ENCODE data around the gene BATF.

BATF gene

DNA sequence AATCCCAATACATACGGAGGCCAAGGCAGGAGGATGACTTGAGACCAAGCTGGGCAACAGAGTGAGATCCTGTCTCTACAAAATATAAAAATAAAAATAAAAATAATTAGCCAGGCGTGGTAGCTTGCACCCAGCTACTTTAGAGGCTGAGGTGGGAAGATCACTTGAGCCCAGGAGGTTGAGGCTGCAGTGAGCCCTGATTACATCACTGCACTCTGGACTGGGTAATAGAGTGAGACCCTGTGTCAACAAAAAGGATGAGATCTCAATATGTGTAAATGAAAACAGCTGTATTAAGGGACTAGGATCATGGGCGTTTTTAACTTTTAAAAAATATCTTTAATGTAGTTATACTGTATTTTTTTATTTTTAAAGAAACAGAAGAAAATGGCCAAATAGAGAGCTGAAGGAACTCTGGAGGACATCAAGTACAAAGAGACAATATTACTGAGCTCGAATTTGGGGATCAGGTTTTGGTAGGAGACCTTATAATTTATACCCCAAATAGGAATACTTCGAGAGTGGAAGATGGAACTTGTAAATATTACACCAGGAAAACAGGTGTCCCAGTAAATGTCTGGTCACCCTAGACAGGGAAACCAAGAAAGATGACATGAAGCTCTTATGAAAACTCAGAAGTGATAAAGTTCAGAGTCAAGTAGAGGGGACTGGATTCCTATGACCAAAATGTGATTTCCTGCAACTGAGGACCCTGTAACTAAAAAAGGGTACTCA, 13.1 kb downstream of the BATF start:
- DNase-seq: no peak

DNA sequence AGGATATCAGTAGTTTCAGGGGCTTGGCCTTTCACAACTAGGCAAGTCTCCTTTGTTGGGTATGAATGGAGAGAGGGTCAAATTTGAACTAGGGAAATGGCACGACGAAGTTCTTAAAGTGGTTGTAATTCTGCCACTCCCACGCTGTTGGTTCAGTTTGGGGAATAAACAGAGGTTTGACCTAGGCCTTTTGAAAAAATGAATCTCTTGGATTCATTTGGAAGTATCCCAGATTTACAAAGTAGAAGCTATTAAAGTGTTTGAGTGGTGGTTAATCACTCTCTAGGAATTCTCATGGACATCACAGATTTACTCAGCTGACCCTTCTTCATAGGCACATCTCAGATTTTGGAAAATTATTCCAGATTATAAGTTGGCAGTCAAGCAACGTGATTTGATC, 14.8 kb downstream of the BATF start:
- DNase-seq: no peak

DNA sequence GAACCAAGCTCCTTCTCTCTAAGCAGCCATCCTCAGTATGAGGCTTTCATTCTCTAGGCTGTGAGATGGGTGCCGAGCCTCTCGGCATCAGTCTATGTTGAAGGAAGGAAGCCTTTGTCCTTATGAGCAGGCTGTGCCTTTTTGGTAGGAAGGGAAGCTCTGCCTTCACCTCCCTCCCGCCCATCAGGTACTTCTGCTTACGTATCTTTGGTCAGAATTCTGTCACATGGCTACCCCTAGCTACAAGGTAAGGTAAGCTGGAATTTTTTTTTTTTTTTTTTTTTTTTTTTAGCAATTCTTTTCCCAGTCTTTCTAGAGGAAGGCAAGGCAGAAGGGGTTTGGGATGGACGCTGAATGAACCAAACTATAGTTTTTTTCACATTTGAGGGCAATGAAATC, 16.9 kb downstream of the BATF start:
- no peak for DNase-seq

DNA sequence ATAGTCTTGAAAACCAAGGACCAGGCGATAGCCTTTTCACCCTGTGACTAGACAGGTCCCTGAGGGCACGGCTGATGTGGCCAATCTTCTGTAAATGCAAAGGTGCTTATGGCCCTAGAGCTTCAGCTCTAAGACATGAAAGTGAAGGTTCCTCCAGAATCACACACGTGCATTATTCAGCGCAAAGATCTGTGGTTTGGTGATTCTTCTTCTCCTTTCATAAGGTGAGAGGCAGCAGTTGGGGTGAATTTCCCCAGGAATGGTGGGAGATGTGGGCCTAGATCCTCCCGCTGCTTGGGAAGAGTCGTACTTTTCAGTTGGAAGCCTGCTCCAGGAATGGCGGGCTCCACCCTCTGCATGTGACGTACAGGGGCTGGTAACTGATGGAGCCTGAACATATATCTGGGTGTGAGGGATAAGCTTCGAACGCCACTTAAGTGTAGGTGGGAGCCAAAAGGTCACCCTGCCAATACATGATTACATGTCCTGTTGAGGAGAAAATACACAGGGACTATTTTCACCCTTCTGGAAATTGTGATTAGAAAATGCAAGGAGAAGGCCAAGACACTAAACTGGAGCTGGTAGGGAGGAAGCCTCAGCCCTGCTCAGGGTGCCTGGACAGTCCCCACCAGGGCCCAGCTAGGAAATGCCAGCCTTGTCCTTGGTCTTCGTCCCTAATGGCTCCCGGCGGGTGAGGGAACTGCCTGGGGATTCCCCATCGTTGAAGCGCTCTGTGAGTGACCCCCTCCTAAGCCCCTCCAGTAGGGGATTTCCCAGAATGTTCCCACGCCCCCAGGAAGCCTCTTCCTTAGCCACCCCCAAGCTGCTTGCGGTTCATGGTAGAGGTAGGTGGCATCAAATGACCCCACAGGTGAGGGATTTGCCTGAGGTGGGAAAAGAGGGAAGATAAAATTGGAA, 17.6 kb downstream of the BATF start:
- no peak for DNase-seq

DNA sequence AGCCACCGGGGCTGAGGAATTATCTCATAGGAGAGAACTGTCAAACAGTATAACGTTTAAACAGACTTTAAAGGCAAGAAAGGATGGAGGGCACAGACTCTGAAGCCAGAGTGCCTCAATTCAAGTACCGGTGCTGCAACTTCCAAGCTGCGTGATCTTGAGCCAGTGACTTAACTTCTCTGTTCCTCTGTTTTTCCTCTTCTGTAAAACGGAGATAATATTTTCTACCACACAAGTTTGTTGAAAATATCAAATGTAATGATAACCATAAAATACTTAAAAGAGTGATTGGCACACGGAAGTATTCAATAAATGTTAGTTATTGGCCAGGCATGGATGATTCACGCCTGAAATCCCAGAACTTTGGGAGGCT, 18.2 kb downstream of the BATF start:
- no peak for DNase-seq

DNA sequence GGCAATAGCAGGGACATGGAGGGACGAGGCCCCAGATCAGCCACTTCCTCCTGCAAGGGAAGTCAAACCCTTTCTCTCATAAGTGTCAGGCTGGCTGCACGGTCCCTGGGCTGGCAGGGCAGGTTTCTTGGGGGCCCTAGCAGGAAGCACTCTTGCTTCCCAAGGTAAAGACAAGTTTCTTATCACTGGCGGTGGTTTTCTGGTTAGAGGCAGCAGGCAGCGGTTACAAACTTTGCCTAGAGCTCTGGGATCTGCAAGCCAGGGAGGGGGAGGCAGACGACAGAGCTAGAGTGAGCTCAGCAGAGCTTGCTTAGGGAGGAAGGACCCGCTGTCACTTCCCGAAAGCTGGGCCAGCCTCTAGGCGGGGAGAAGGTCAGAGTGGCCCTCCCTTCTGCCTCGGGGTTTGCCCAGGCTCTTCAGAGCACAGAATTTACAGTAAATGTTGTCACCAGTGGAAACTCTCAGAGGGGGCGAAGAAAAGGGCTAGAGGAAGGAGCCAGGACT, 20.4 kb downstream of the BATF start:
- peak in 1 of 2 donors; percentile 30 for DNase-seq

DNA sequence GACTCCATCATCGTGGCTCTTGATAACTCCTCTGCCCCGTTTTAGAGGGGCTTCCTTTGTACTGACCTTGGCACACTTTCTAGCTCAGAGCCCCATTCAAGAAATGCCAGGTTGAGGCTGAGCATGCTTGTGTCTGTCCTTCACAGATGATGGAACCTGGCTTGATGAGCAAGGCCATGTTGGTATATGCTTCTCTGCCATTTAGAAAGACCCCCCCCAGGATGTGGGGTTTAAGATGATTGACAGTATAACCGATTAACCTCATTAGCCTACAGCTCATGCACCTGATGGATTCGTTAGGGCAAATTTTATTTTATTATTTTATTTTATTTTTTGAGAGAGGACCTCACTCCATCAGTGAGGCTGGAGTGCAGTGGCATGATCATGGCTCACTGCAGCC, 21.0 kb downstream of the BATF start:
- no peak for DNase-seq

DNA sequence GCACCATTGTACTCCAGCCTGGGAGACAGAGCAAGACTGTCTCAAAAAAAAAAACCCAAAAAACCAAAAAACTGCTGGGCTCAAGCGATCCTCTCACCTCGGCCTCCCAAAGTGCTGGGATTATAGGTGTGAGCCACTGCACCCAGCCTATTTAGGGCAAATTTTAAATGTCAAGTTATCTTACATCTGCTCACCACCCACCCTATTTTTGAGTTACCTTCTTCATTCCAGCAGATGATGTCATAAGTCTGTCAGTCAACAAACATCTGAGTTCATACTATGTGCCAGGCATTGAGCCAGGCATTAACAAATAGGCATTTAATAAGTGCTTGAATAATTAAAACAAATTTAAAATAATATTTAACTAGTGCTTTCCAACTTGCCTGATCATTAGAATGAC, 21.5 kb downstream of the BATF start:
- no peak for DNase-seq

DNA sequence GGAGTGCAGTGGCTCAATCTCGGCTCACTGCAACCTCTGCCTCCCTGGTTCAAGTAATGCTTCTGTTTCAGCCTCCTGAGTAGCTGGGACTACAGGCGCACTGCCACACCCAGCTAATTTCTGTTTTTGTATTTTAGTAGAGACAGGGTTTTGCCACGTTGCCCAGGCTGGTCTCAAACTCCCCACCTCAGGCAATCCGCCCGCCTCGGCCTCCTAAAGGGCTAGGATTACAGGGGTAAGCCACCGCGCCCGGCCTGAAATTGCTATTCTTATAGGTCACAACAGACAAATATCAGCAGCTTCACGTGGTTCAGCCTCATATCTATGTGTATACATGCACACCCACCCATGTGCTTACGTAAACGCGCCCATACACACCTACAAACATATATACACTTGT, 23.6 kb downstream of the BATF start:
- no peak for DNase-seq

DNA sequence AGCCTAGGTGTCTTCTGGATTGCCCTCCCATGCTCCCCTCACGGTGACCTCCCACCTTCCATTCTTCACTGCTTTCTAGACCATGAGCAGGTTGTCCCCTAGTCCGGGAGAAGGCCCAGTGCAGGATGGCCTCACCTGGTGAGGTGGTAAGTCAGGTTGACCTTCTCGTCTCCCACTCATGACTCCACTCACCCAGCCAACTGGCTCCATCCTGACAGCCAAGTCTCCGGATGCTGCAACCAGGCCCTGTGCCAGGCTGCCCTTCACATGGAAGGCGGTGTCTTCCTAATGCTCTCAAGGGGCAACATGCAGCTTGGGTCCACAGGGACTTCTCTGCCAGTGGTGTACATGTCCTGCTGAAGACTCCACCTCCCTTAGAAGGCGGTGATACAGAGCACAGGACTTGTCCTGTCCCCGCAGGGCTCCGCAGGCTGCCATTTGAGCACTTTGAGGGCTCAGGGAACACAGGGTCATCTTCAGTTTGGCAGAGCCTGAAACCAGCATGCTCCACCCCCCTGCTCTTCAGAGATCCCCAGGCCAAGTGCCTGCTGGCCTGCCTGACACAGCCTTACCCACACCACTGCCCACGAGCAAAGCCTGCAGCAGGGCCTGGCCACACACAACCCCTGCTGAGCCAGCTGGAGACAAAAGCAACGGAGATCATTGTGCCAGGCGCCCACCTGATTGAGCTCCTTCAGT, 25.4 kb downstream of the BATF start:
- no peak for DNase-seq

DNA sequence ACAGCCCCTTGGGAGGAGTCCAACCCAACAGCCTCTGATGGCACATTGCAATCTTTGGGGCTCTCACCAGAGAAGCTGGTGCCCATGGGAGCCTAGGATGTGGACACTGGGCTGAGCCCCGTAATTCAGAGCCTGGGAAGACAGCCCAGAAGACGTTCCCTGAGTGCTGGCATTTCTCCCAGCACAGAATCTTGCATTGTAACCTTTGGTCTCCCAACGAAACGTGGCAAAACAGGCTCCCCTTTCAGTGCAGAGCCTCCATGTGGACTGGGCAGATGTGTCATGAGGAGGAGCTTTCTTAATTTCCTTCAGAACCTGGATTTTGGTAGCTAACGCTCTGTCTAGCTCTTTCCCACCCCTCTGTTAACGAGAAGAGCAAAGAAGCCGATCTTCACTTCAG, 26.3 kb downstream of the BATF start:
- DNase-seq: no peak

DNA sequence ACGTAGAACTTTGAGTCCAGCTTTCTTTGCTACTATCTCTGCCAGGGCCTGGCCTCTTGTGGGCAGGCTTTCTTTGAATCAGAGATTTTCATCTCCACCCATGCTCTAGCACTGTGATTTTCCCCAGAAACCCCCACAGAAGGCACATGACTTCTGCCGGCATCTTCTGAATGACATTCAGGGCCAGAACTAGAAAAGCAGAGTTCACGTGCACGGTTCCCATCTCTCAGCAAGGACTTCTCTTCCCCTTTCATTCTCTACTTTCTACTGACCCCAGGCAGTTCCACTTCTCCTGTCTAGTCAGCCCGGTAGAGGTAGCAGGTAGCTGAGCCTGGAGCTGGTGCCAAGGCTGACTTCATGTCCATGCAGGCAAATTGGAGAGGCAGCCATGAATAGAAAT, 26.9 kb downstream of the BATF start:
- DNase-seq: no peak

DNA sequence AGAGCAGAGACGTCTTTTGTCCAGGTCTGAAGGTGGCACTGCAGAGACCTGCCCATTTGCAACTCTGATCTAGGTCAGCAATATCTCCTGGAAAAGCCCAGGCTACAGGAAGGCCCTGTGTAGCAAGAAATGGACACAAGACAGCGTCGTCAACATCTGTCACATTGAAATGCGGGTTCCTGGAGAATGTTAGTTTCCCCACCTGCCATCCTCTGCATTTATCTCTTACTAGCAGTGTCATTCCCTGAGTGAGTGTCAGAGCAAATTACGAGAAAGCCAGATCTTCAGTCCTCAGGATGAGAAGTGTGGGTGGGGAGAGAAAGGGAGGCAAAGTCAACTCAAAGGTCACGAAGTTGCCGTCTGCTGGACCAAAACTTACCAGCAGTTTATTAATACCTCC, 28.8 kb downstream of the BATF start:
- no peak for DNase-seq

DNA sequence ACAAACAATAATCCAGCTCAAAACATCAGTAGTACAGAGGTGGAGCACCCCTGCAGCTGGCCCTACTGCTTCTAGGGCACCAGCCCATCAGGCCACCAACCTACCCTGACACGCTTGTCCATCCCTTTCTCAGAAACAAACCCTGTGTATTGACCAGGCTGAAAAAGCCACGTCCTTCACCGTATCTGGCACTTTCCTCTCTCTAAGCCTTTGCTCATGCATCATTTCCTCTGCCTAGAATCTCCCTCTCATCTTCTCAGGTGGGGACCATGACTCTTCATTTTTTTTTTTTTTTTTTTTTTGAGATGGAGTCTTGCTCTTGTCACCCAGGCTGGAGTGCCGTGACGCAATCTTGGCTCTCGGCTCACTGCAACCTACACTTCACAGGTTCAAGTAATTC, 30.9 kb downstream of the BATF start:
- DNase-seq: no peak

DNA sequence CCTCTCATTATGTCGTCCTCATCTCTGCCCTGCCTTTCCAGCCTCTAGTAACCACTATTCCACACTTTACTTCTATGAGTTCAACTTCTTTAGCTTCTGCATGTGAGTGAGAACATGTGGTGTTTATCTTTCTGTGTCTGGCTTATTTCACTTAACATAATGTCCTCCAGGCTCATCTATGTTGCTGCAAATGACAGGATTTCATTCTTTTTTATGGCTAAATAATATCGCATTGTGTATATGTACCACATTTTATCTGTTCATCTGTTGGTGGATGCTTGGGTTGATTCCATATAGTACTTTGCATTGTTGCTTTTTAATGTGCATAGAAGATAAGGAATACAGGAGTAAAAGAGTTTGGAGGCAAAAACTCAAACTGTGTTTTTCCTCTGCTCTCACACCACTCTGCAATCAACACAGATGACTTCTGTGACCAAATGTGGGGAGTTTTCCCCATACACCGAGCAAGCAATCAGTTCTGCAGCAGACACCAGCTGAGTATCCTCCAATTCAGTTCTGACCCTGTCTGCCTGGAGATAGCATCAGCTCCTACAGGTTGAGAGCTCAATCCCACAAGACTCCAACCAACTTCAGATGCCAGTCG, 31.6 kb downstream of the BATF start:
- DNase-seq: no peak

DNA sequence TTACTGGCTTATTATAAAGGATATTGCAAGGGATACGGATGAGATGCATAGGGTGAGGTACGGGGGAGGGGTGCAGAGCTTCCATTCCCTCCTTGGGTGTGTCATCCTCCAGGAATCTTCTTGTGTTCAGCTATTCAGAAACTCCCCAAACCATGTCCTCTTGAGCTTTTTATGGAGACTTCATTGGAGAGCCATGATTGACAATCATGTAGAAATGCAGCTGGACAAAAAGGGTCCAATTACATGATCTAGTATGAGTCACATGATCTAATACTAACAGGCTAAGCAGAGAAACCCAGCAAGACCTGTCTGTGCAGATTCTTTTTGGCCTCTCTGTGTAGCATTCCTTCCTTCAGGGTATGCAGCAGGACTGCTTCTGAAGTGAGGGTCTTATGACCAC, 32.2 kb downstream of the BATF start:
- no peak for DNase-seq

DNA sequence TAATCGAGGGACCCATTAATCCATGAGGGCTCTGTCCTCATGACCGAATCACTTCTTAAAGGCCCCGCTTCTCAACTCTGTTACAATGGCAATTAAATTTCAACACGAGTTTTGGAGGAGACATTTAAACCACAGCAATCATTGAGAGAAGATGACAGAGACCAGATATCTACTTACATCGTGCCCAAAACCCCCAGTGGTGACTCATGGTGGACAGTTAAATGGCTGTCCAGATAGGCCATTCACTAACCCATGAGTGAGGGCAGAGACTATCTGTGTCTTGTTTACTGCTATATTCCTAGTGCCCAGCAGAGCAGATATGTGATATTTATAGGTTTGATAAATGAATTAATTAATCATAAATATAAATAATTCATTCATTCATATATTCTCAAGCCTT, 36.2 kb downstream of the BATF start:
- DNase-seq: no peak

DNA sequence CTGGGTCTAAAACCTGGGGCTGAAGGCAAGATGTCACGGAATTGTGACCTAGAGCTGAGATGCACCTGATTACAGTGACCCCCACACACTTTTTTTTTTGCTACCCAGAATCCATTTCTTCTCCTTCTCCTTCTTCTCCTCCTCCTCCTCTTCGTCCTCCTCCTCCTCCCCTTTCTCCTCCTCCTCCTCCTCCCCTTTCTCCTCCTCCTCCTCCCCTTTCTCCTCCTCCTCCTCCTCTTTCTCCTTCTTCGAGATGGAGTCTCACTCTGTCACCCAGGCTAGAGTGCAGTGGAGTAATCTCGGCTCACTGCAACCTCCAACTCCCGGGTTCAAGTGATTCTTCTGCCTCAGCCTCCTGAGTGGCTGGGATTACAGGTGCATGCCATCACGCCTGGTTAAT, 36.8 kb downstream of the BATF start:
- DNase-seq: no peak

DNA sequence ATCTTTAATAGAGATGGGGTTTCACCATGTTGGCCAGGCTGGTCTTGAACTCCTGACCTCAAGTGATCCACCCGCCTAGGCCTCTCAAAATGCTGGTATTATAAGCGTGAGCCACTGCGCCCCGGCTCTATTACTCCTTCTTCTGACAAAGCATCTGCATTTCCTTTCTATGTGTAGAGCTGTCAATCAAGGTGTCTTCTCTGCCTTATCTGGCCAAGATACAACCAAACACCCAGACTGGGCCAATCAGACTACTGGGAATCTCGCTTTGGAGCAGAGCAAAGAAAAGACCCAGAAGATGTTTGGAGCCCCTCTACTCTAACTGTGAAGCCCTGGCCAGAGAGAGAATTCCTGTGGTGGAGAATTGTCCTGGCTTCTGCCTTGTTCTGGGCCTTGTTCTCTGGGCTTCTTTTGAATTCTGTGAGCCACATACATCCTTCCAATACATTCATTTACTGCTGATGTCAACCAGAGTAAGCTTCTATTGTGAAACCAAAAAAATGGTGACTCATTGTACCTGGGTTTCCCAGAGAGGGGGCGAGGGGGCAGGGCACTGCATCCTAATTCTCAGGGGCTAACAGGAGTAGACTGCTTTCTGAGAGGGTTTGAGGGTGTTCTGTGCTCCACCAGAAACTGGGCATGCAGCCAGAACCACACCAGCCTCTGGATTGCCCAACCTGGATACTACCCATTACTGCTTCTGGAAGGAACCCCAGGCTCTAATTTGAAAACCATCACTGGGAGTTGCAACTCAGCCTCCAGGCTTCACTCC, 37.4 kb downstream of the BATF start:
- DNase-seq: no peak

DNA sequence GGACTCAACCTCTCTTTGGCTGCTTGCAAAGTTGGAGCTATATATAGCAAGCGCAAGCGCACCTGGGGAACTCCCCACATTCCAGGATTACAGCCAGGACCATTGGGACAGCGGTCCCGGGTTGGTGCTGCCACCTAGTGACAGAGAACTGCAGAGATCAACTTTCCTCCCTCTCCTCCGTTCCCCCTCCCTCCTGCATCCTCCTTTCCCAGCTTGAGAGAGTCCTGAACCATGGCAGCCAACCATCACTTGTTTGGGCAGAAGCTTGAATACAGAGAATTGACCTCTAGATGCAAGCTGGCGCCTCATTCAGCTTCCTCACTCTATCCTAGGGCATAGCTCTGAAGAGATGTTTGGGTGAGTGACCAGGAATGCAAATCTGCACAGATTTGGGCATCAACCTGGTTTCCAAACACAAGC, 38.8 kb downstream of the BATF start:
- DNase-seq: peak; percentile 28 to 43

DNA sequence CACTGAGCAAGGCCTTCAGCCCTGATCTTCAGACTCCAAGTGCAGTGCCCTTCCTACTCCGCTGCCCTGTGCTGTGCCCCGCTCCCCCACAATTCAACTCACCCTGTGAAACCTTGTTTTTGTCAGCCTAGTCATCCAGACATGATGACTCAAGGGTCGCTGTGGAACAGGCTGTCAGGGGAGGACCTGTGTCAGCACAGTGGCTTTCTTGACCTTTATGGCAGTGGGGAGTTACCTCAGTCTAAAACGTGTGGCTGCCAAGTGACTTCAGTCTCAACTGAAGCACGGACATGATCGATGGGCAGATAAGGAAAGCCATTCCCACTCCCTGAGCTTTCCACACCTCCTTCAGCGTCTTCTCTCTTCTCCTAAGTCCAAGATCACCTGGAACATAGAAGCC, 39.8 kb downstream of the BATF start:
- DNase-seq: no peak

DNA sequence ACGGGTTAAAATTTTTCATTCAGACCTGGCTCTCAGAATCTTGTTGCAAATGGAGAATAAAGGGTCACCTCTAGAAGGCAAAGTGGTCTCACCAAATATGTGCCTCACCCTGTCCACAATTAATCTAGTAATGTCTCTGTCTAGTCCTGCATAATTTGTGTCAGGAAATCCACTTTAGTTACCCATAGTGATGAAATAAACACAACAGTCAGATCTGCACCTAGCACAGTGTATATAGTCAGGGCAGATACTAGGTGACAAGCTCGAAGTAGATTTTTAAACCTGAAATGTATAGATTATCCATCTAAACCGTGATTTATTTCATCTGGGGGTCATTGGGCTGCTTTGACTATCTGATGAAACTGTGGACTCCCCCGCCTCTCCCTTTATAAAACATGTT, 40.2 kb downstream of the BATF start:
- DNase-seq: no peak
